Measurements from ENCODE around the gene F2R. TPM values are rescaled to one million over a fixed set of nuclear protein-coding genes. Genes with fewer than 3 reads are reported as not detected.

F2R gene
- total and polyA plus RNA-seq, 9 of the 15 experiments (the other 6 are each of a cell fraction or from before 2014, with no cell fraction given) = 4.0 to 34.7 (median 15.1) TPM

DNA sequence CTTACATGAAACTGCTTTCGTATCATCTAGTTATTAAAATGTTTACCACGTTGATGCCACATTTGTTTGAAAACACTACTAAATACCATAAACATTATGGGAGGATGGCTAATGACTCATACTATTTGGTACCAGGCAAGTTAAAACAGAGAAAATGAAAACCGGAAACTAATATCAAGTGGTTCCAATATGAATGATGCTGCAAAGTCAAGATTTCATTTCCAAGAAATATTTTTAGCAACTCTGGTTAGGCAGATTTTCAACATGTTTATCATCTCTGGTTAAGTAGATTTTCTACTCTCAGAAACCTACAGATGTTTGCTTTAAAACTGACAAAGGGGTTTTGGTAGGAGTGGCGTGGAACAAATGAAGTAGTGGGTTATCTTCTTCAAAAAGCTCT lies 4.9 kb upstream of the F2R start (continued):
- no peak for TF ChIP-seq MED1 (CRISPR knock-in tag; IDR thresholded peaks at IDR 0.05; ENCODE audit: borderline replicate concordance)

DNA sequence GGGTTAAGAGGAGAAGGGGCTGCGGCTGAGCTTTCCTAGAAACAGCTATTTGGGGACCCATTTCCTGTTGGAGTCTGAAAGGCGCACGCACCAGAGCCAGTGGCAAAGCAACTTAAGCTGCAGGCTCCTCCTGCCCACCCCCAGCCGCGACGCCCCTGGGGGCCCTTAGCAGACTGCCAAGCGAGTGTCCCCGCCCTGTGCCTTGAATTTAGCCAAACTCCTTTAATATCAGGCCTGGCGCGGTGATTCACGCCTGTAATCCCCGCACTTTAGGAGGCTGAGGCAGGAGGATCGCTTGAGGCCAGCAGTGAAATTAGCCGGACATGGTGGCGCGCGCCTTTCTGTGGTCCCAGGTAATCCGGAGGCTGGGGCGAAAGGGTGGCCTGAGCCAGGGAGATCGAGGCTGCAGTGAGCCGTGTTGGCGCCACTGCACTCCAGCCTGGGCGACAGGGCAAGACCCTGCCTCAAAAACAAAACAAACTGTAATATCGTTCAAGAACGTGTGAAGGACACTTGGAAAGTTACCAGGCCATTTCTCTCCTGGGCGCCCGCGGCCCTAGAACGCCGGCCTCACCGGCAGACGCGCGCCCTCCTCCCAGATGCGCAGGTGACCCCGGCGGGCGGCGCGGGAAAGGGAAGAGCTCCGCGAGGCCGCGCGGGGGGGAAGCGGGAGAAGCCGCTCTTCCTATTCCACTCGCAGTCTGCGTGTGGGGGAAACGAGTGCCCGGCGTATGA lies 1.0 kb upstream of the F2R start:
- Histone ChIP-seq H3K27ac (ENCODE audit: extremely low read depth, low read depth, low read length) (no peak overlapping the region), H3K36me3 (ENCODE audit: control insufficient read depth, insufficient read depth, low read length) (no peaks in the 10 kb centered on the region), H3K9me3 (replicated peaks; ENCODE audit: control insufficient read depth, insufficient read depth, low read depth, low read length) (no peaks in the 10 kb centered on the region), H3K4me1 (replicated peaks in 1 of 2; ENCODE audit: control insufficient read depth in 2 of 2, insufficient read depth in 2 of 2, low read length in 2 of 2) (peaks cover 8 to 18% of the 10 kb centered on the region in 2 experiments; a peak in 4 of 5 replicates), H3K9me1 (ENCODE audit: control insufficient read depth, insufficient read depth, low read length) (no peaks in the 10 kb centered on the region), H3K4me3 (no peak overlapping the region), H4K20me1 (replicated peaks; ENCODE audit: control insufficient read depth, insufficient read depth, low read length) (no peaks in the 10 kb centered on the region), H3K27me3 (ENCODE audit: control insufficient read depth in 2 of 2, insufficient read depth in 2 of 2, low read length in 2 of 2) (no peaks in the 10 kb centered on the region), H3K4me2 (ENCODE audit: insufficient read depth, low read length) (no peak overlapping the region), H2AFZ (ENCODE audit: low read depth, low read length) (peak overlapping the region; percentile 97), H3K79me2 (ENCODE audit: control insufficient read depth, insufficient read depth, low read length) (peaks cover 37% of the 10 kb centered on the region), H3K9ac (ENCODE audit: insufficient read depth in 1 of 2, low read depth in 2 of 2, low read length in 2 of 2) (peak overlapping the region in 1 of 2 experiments; percentile 81; a peak in 1 of 4 replicates)
- ATAC-seq (no peak), FAIRE-seq (no peak), DNase-seq (ENCODE audit: extremely low read depth in 1 of 4, low spot score in 3 of 4) (no peak)
- CTCF ChIA-PET (ENCODE audit: low intra/inter-chr PET ratio) = interaction anchor here (2.3 kb wide), 1 partner anchor 59 kb away, joined by 12 read pairs; no protein-coding TSS in a partner anchor
- intact Hi-C loops (cut with micrococcal nuclease) (no loop called here), in situ Hi-C loops (cut with MboI) (no loop called here)
- BruUV-seq (replicated peaks) = no TSS peak
- POLR2A ChIA-PET = interaction anchor here (0.5 to 0.6 kb wide), 2 partner anchors 25 to 539 kb away, joined by 3 read pairs; no protein-coding TSS in a partner anchor
- 95% methylated on average over 43 of the region's 52 CpGs for WGBS (ENCODE audit: insufficient coverage, low coverage, missing lambda C conversion rate)
- no peak for TF ChIP-seq ZNF668 (CRISPR knock-in tag; IDR thresholded peaks at IDR 0.05)
- no peak for TF ChIP-seq SMAD4 (CRISPR knock-in tag; conservative IDR thresholded peaks at IDR 0.05)
- TF ChIP-seq, protein P1, sequence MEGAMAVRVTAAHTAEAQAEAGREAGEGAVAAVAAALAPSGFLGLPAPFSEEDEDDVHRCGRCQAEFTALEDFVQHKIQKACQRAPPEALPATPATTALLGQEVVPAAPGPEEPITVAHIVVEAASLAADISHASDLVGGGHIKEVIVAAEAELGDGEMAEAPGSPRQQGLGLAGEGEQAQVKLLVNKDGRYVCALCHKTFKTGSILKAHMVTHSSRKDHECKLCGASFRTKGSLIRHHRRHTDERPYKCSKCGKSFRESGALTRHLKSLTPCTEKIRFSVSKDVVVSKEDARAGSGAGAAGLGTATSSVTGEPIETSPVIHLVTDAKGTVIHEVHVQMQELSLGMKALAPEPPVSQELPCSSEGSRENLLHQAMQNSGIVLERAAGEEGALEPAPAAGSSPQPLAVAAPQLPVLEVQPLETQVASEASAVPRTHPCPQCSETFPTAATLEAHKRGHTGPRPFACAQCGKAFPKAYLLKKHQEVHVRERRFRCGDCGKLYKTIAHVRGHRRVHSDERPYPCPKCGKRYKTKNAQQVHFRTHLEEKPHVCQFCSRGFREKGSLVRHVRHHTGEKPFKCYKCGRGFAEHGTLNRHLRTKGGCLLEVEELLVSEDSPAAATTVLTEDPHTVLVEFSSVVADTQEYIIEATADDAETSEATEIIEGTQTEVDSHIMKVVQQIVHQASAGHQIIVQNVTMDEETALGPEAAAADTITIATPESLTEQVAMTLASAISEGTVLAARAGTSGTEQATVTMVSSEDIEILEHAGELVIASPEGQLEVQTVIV (CRISPR knock-in tag; IDR thresholded peaks at IDR 0.05; ENCODE audit: borderline replicate concordance) = no peak
- no peak for TF ChIP-seq MTA1 (IDR thresholded peaks at IDR 0.05; ENCODE audit: borderline replicate concordance)
- TF ChIP-seq ZNF785 (CRISPR knock-in tag; IDR thresholded peaks at IDR 0.05) = no peak
- no peak for TF ChIP-seq HDGF (IDR thresholded peaks at IDR 0.05)
- TF ChIP-seq, protein P2, sequence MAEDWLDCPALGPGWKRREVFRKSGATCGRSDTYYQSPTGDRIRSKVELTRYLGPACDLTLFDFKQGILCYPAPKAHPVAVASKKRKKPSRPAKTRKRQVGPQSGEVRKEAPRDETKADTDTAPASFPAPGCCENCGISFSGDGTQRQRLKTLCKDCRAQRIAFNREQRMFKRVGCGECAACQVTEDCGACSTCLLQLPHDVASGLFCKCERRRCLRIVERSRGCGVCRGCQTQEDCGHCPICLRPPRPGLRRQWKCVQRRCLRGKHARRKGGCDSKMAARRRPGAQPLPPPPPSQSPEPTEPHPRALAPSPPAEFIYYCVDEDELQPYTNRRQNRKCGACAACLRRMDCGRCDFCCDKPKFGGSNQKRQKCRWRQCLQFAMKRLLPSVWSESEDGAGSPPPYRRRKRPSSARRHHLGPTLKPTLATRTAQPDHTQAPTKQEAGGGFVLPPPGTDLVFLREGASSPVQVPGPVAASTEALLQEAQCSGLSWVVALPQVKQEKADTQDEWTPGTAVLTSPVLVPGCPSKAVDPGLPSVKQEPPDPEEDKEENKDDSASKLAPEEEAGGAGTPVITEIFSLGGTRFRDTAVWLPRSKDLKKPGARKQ (CRISPR knock-in tag; IDR thresholded peaks at IDR 0.05) = peak; percentile 92; the same call in 1 of the 2 replicates
- TF ChIP-seq, protein P3, sequence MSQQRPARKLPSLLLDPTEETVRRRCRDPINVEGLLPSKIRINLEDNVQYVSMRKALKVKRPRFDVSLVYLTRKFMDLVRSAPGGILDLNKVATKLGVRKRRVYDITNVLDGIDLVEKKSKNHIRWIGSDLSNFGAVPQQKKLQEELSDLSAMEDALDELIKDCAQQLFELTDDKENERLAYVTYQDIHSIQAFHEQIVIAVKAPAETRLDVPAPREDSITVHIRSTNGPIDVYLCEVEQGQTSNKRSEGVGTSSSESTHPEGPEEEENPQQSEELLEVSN (IDR thresholded peaks at IDR 0.05; ENCODE audit: borderline replicate concordance in 1 of 2, extremely low read depth in 1 of 2, insufficient read depth in 1 of 2, insufficient read length in 1 of 2, low read depth in 1 of 2, low read length in 1 of 2, poor library complexity in 1 of 2, severe bottlenecking in 1 of 2) = no peak
- TF ChIP-seq, protein P4, sequence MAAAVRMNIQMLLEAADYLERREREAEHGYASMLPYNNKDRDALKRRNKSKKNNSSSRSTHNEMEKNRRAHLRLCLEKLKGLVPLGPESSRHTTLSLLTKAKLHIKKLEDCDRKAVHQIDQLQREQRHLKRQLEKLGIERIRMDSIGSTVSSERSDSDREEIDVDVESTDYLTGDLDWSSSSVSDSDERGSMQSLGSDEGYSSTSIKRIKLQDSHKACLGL (CRISPR knock-in tag; IDR thresholded peaks at IDR 0.05; ENCODE audit: borderline replicate concordance, poor library complexity, severe bottlenecking) = no peak
- no peak for TF ChIP-seq NFYB (IDR thresholded peaks at IDR 0.05; ENCODE audit: extremely low read depth, insufficient read length)
- TF ChIP-seq TFAM (CRISPR knock-in tag; conservative IDR thresholded peaks at IDR 0.05) = no peak
- no peak for TF ChIP-seq SMARCC2 (IDR thresholded peaks at IDR 0.05; ENCODE audit: low read depth)
- TF ChIP-seq ARID1B (IDR thresholded peaks at IDR 0.05) = no peak
